ENCODE measurements around the gene TBC1D9B. TPM values are rescaled to one million over a fixed set of nuclear protein-coding genes. Genes with fewer than 3 reads are reported as not detected.

The TBC1D9B gene
- total and polyA plus RNA-seq, 5 donors, result 36.2 to 51.5 (median 43.1) TPM

- Histone ChIP-seq H3K4me1 (ENCODE audit: control insufficient read depth, insufficient read depth, low read length) (peaks cover 16% of the 10 kb centered on the region), H3K27ac (ENCODE audit: low read length) (no peak overlapping the region), H3K27me3 (ENCODE audit: control insufficient read depth, insufficient read depth) (no peaks in the 10 kb centered on the region), H3K4me3 (ENCODE audit: low read length) (no peak overlapping the region), H3K9me3 (ENCODE audit: control insufficient read depth, low read length) (no peaks in the 10 kb centered on the region)
- 87% methylated on average over 22 of the region's 22 CpGs for WGBS
- DNase-seq (peak in 2 of 3 donors; percentile 46 to 51), ATAC-seq (no peak)
- intact Hi-C loops (cut with DNase I), result no loop called here
Measured at GRCh38 chr5:179823937-179824744, 83.6 kb downstream of the TBC1D9B start.

- WGBS, result 51% methylated on average over 8 of the region's 8 CpGs
- Histone ChIP-seq H3K4me1 (ENCODE audit: control insufficient read depth, insufficient read depth, low read length) (peaks cover 16% of the 10 kb centered on the region), H3K4me3 (ENCODE audit: low read length) (peak overlapping the region; percentile 88), H3K27me3 (ENCODE audit: control insufficient read depth, insufficient read depth) (no peaks in the 10 kb centered on the region), H3K27ac (ENCODE audit: low read length) (peak overlapping the region; percentile 13), H3K9me3 (ENCODE audit: control insufficient read depth, low read length) (no peaks in the 10 kb centered on the region)
- peak in 2 of 3 donors; percentile 54 to 59 for DNase-seq
- ATAC-seq, result no peak
- intact Hi-C loops (cut with DNase I), result no loop called here
Measured at GRCh38 chr5:179822444-179822990, 85.2 kb downstream of the TBC1D9B start.

DNA sequence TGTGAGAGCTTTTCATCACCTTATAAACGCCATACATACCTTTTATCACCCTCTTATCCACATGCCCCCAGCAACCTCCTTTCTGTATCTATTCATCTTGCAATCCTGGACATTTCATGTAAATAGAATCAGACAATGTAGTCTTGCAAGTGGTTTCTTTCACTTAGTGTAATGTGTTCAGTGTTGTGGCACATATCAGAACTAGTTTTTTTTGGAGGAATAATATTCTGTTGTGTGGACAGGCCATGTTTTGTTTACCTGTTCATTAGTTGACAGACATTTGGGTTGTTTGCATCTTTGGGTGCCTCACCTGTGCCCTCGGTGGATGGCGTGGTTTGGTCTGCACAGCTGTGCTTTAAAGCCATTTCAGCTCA is 85.7 kb downstream of the TBC1D9B start:
- H3K4me1 ChIP-seq (ENCODE audit: control insufficient read depth, insufficient read depth, low read length), result peaks cover 16% of the 10 kb centered on the region
- H3K27me3 ChIP-seq (ENCODE audit: control insufficient read depth, insufficient read depth), result no peaks in the 10 kb centered on the region
- ATAC-seq (no peak), DNase-seq (peak in 2 of 3 donors; percentile 40 to 50)
- intact Hi-C loops (cut with DNase I), result no loop called here
- no peaks in the 10 kb centered on the region for H3K9me3 ChIP-seq (ENCODE audit: control insufficient read depth, low read length)
- no peak overlapping the region for H3K27ac ChIP-seq (ENCODE audit: low read length)
- peak overlapping the region; percentile 88 for H3K4me3 ChIP-seq (ENCODE audit: low read length)
- 62% methylated on average over 3 of the region's 3 CpGs for WGBS

DNA sequence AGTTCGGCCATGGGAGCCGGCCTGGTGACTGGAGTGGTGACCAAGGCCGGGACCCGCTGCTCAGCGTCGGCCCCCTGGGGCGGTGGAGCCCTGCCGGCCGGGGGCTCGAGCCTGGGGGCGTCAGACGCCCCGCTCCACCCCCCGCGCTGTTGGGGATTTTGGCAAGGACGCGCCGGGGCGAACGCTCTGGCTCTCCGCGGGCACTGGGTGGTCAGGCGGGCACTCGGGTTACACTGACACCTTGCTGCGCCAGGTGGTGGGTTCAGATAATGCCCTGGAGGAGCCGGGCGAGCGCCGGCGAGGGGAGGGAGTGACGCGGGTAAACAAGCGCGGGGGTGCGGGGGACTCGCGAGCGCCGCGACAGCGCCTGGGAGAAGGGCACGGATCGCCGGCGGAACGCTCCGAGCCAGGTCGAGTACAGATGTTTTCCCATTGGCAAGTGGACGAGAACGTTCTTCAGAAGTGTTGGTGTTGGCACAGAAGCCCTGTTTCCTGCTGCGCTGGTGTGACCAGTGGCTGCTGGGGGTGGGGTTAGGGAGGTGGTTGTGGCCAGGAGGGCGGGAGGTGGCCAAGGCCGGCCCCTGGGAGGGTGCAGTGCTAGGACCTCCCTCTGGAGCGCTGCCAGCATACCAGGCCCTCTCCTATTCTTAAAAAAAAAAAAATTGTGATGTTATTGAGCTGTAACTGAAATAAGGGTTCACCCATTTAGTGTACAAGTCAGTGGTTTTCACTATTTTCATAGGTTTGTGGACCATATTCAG is 86.2 kb downstream of the TBC1D9B start:
- WGBS, result under 1% methylated on average over 54 of the region's 54 CpGs
- H3K4me3 ChIP-seq (ENCODE audit: low read length), result peak overlapping the region; percentile 88
- ATAC-seq (peak; percentile 84 to 87), DNase-seq (peak; percentile 97 to 99 (median 99))
- intact Hi-C loops (cut with DNase I), result no loop called here
- H3K9me3 ChIP-seq (ENCODE audit: control insufficient read depth, low read length), result no peaks in the 10 kb centered on the region
- peak overlapping the region; percentile 97 for H3K27ac ChIP-seq (ENCODE audit: low read length)
- peaks cover 16% of the 10 kb centered on the region for H3K4me1 ChIP-seq (ENCODE audit: control insufficient read depth, insufficient read depth, low read length)
- H3K27me3 ChIP-seq (ENCODE audit: control insufficient read depth, insufficient read depth), result no peaks in the 10 kb centered on the region

GRCh38 chr5:179820483-179821297 is 87.0 kb downstream of the TBC1D9B start, which contains the start of gene SQSTM1:
Gene SQSTM1, plus strand, starts transcription at chr5:179820905. Its CDS starts 32 bp downstream, at chr5:179820937.
- Histone ChIP-seq H3K27me3 (ENCODE audit: control insufficient read depth, insufficient read depth) (no peaks in the 10 kb centered on the region), H3K4me1 (ENCODE audit: control insufficient read depth, insufficient read depth, low read length) (peaks cover 16% of the 10 kb centered on the region), H3K9me3 (ENCODE audit: control insufficient read depth, low read length) (no peaks in the 10 kb centered on the region), H3K4me3 (ENCODE audit: low read length) (peak within 1 kb of the TSS; percentile 88), H3K27ac (ENCODE audit: low read length) (peak within 1 kb of the TSS; percentile 97)
- intact Hi-C loops (cut with DNase I), result no loop called here
- DNase-seq, result peak; percentile 85 to 95 (median 94)
- under 1% methylated on average over 81 of the region's 81 CpGs for WGBS
- peak; percentile 70 to 77 for ATAC-seq

DNA sequence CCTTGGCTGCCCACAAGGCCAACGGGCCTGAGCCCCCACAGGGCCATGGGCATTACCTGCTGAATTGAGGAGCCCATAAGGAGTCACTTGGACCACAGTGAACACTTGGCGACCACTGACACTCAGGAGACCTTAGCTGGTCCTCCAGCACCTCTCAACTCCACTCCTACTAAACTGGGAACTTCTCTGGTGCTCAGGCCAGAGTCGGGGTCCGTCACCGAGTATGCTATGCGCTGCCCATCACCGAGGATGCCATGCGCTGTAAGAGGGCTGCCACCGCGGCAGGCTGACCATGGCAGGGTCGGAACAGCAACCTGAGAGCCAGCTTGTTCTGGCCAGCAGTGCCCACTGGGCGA is 87.6 kb downstream of the TBC1D9B start:
- peaks cover 16% of the 10 kb centered on the region for H3K4me1 ChIP-seq (ENCODE audit: control insufficient read depth, insufficient read depth, low read length)
- WGBS, result 32% methylated on average over 12 of the region's 12 CpGs
- peak overlapping the region; percentile 88 for H3K4me3 ChIP-seq (ENCODE audit: low read length)
- DNase-seq, result peak in 1 of 3 donors; percentile 62
- H3K27me3 ChIP-seq (ENCODE audit: control insufficient read depth, insufficient read depth), result no peaks in the 10 kb centered on the region
- peak overlapping the region; percentile 93 for H3K27ac ChIP-seq (ENCODE audit: low read length)
- no peak for ATAC-seq
- intact Hi-C loops (cut with DNase I), result no loop called here
- H3K9me3 ChIP-seq (ENCODE audit: control insufficient read depth, low read length), result no peaks in the 10 kb centered on the region

GRCh38 chr5:179819296-179820126 is 88.2 kb downstream of the TBC1D9B start:
- peak; percentile 17 to 46 for ATAC-seq
- no peaks in the 10 kb centered on the region for H3K9me3 ChIP-seq (ENCODE audit: control insufficient read depth, low read length)
- H3K4me3 ChIP-seq (ENCODE audit: low read length), result peak overlapping the region; percentile 88
- DNase-seq, result peak; percentile 75 to 88 (median 87)
- intact Hi-C loops (cut with DNase I), result no loop called here
- 21% methylated on average over 25 of the region's 26 CpGs for WGBS
- peaks cover 16% of the 10 kb centered on the region for H3K4me1 ChIP-seq (ENCODE audit: control insufficient read depth, insufficient read depth, low read length)
- no peaks in the 10 kb centered on the region for H3K27me3 ChIP-seq (ENCODE audit: control insufficient read depth, insufficient read depth)
- H3K27ac ChIP-seq (ENCODE audit: low read length), result peak overlapping the region; percentile 93

DNA sequence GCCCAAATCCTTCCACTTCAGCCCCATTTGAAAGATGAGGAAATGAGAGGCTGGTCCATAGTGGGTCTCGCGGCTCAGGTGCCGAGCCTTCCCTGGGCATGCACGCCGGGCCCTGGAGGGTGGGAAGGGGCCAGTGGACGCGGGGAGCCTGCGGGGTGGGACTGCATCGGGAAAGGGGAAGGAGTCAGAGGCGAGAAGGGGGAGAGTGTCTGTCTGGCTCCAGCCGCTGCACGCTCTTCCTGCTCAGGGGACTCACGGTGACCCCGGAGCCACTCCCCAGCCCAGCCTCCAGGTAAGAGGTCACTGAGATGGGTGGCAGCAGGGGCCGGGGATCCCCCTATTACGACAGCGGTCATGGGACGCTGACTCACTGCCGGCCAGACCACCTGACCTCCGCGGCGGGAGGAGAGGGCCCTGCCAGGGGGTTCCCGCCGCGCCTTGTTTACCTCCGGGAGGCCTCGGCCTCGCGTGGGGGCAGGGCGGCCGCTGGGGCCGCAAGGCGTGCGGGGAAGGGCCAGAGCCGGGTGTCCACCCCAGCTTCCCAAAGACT is 88.9 kb downstream of the TBC1D9B start:
- no peaks in the 10 kb centered on the region for H3K9me3 ChIP-seq (ENCODE audit: control insufficient read depth, low read length)
- H3K27ac ChIP-seq (ENCODE audit: low read length), result peak overlapping the region; percentile 93
- intact Hi-C loops (cut with DNase I), result no loop called here
- ATAC-seq, result peak; percentile 77 to 78
- H3K4me3 ChIP-seq (ENCODE audit: low read length), result peak overlapping the region; percentile 21
- no peaks in the 10 kb centered on the region for H3K27me3 ChIP-seq (ENCODE audit: control insufficient read depth, insufficient read depth)
- WGBS, result 1% methylated on average over 35 of the region's 35 CpGs
- DNase-seq, result peak; percentile 95 to 97 (median 97)
- H3K4me1 ChIP-seq (ENCODE audit: control insufficient read depth, insufficient read depth, low read length), result peaks cover 16% of the 10 kb centered on the region

- Histone ChIP-seq H3K4me3 (ENCODE audit: low read length) (peak overlapping the region; percentile 21), H3K4me1 (ENCODE audit: control insufficient read depth, insufficient read depth, low read length) (peaks cover 14% of the 10 kb centered on the region), H3K9me3 (ENCODE audit: control insufficient read depth, low read length) (no peaks in the 10 kb centered on the region), H3K27ac (ENCODE audit: low read length) (peak overlapping the region; percentile 93), H3K27me3 (ENCODE audit: control insufficient read depth, insufficient read depth) (no peaks in the 10 kb centered on the region)
- peak; percentile 29 to 70 (median 61) for DNase-seq
- 55% methylated on average over 14 of the region's 14 CpGs for WGBS
- intact Hi-C loops (cut with DNase I), result no loop called here
- ATAC-seq, result no peak
Measured at GRCh38 chr5:179817890-179818745, 89.6 kb downstream of the TBC1D9B start.
